ENCODE measurements around the gene GPR15LG.

- TF ChIP-seq CTCF (conservative IDR thresholded peaks at IDR 0.05 in 1 of 2, IDR thresholded peaks at IDR 0.05 in 1 of 2; ENCODE audit: extremely low read depth in 1 of 2, insufficient read depth in 1 of 2, low read depth in 1 of 2, low read length in 2 of 2) (no peak), EZH2 (IDR thresholded peaks at IDR 0.05; ENCODE audit: borderline replicate concordance, low read length) (no peak)
Measured at GRCh38 chr10:84204610-84205009, 31.0 kb downstream of the GPR15LG start.
